HEK293 (cell line): Measurements from ENCODE around the gene RYR2.

Experiments
- CTCF ChIA-PET: fragments of 350-600 bp; formaldehyde crosslinking; extraction: SDS; loops from one replicate; lab custom pipeline; 2021; ENCODE audit warnings: antibody characterized with exemption; lab: Yijun Ruan, JAX
- POLR2A ChIA-PET: fragments of 300-600 bp; formaldehyde crosslinking; extraction: SDS; loops from one replicate; lab custom pipeline; 2020; ENCODE audit warnings: antibody characterized with exemption, inconsistent platforms; lab: Yijun Ruan, JAX
- H3K27ac ChIP-seq: fragments of 200-500 bp; sonication (Bioruptor generic); 2 replicates; pipeline ENCODE4 v1.5.1; 2014; ENCODE audit warnings: low read depth, low read length, control low read depth, inconsistent platforms; ENCODE audit errors: extremely low read depth
- H3K36me3 ChIP-seq, 2 experiments: fragments of 200-500 bp in 1 of 2; sonication (Bioruptor generic) in 1 of 2; 1 replicate in 1 of 2; 2 replicates in 1 of 2; pipeline ENCODE4 v1.5.1; 2014 to 2017; ENCODE audit warnings: inconsistent platforms in 2 of 2, low read length in 2 of 2; ENCODE audit not compliant: control insufficient read depth in 2 of 2, insufficient read depth in 1 of 2
- H3K4me1 ChIP-seq: fragments of 200-500 bp; sonication (Bioruptor generic); 2 replicates; pipeline ENCODE4 v1.5.1; 2014; ENCODE audit warnings: mild to moderate bottlenecking, low read length, inconsistent platforms; ENCODE audit not compliant: control insufficient read depth, insufficient read depth
- H3K4me3 ChIP-seq: 2 replicates; pipeline ENCODE4 v1.5.1; 2011; ENCODE audit warnings: low read depth, mild to moderate bottlenecking, control low read depth, low read length, moderate library complexity
- H3K9me3 ChIP-seq: fragments of 200-500 bp; sonication (Bioruptor generic); 2 replicates; pipeline ENCODE4 v1.5.1; 2014; ENCODE audit warnings: low read depth, low read length, inconsistent platforms; ENCODE audit not compliant: control insufficient read depth, insufficient read depth
- ATF2 ChIP-seq: fragments of 450-650 bp; formaldehyde crosslinking; IDR thresholded peaks from 2 replicates; pipeline ENCODE4 v1.5.1; 2016; ENCODE audit warnings: missing biosample characterization, missing genetic modification characterization, low read depth
- GFI1B ChIP-seq: fragments of 450-650 bp; formaldehyde crosslinking; IDR thresholded peaks from 2 replicates; pipeline ENCODE4 v1.5.1; 2016; ENCODE audit warnings: missing biosample characterization, missing genetic modification characterization
- HOXA7 ChIP-seq: sonication (generic); formaldehyde crosslinking; IDR thresholded peaks from 2 replicates; pipeline ENCODE4 v1.8.1; 2022; ENCODE audit warnings: missing genetic modification reagents, borderline replicate concordance
- OSR2 ChIP-seq: fragments of 450-650 bp; formaldehyde crosslinking; IDR thresholded peaks from 2 replicates; pipeline ENCODE4 v1.5.1; 2016; ENCODE audit warnings: missing biosample characterization, missing genetic modification characterization
- PRDM10 ChIP-seq: fragments of 450-650 bp; formaldehyde crosslinking; IDR thresholded peaks from 2 replicates; pipeline ENCODE4 v1.5.1; 2016; ENCODE audit warnings: missing biosample characterization, missing genetic modification characterization
- PRDM4 ChIP-seq: fragments of 450-650 bp; formaldehyde crosslinking; IDR thresholded peaks from 2 replicates; pipeline ENCODE4 v1.5.1; 2017; ENCODE audit warnings: missing biosample characterization, missing genetic modification characterization
- SETDB1 ChIP-seq: IDR thresholded peaks from one replicate; pipeline ENCODE4 v1.6.1; 2017; ENCODE audit warnings: mild to moderate bottlenecking, low read length, moderate library complexity, mixed read lengths; ENCODE audit not compliant: insufficient read length
- ZNF280C ChIP-seq: fragments of 450-650 bp; formaldehyde crosslinking; IDR thresholded peaks from 2 replicates; pipeline ENCODE4 v1.5.1; 2016; ENCODE audit warnings: missing biosample characterization, missing genetic modification characterization
- ZNF311 ChIP-seq: fragments of 450-650 bp; formaldehyde crosslinking; IDR thresholded peaks from 2 replicates; pipeline ENCODE4 v1.5.1; 2017; ENCODE audit warnings: missing biosample characterization, missing genetic modification characterization, borderline replicate concordance
- ZNF341 ChIP-seq: fragments of 450-650 bp; formaldehyde crosslinking; IDR thresholded peaks from 2 replicates; pipeline ENCODE4; 2016; ENCODE audit warnings: low read depth, missing biosample characterization, missing genetic modification characterization
- ZNF366 ChIP-seq: fragments of 450-650 bp; formaldehyde crosslinking; conservative IDR thresholded peaks from 2 replicates; pipeline ENCODE4 v1.5.1; 2016; ENCODE audit warnings: missing biosample characterization, missing genetic modification characterization
- ZNF404 ChIP-seq: fragments of 450-650 bp; formaldehyde crosslinking; IDR thresholded peaks from 2 replicates; pipeline ENCODE4 v1.5.1; 2017; ENCODE audit warnings: missing biosample characterization, missing genetic modification characterization
- ZNF639 ChIP-seq: fragments of 450-650 bp; formaldehyde crosslinking; IDR thresholded peaks from 2 replicates; pipeline ENCODE4 v1.5.1; 2016; ENCODE audit warnings: missing biosample characterization, missing genetic modification characterization
- ZNF677 ChIP-seq: fragments of 450-650 bp; IDR thresholded peaks from 2 replicates; pipeline ENCODE4 v1.5.0; 2018; ENCODE audit warnings: missing biosample characterization, mild to moderate bottlenecking, missing genetic modification characterization, moderate library complexity
- ZNF747 ChIP-seq: fragments of 450-650 bp; formaldehyde crosslinking; IDR thresholded peaks from 2 replicates; pipeline ENCODE4 v1.5.1; 2016; ENCODE audit warnings: missing biosample characterization, missing genetic modification characterization
- ZNF792 ChIP-seq: fragments of 450-650 bp; formaldehyde crosslinking; IDR thresholded peaks from 2 replicates; pipeline ENCODE4 v1.5.1; 2016; ENCODE audit warnings: missing biosample characterization, missing genetic modification characterization

The RYR2 gene

GRCh38 chr1:237054313-237054712, 12.3 kb downstream of the RYR2 start (continued):
- no peak for TF ChIP-seq ZNF280C (tag by site-specific recombination)
- no peak for TF ChIP-seq OSR2 (tag by site-specific recombination)
- no peak for TF ChIP-seq PRDM4
- no peak for TF ChIP-seq ZNF747 (tag by site-specific recombination)
- no peak for TF ChIP-seq GFI1B (tag by site-specific recombination)
- no peak for TF ChIP-seq ZNF311 (tag by site-specific recombination)

- no peaks in the 10 kb centered on the region for H3K4me1 ChIP-seq
- ChIA-PET CTCF (no interaction called here), POLR2A (interaction anchor here (1.1 kb wide), 1 partner anchor 17 kb away, joined by 3 read pairs; no protein-coding TSS in a partner anchor)
- H3K9me3 ChIP-seq = no peaks in the 10 kb centered on the region
- no peak overlapping the region for H3K27ac ChIP-seq
- no peak overlapping the region for H3K4me3 ChIP-seq
- H3K36me3 ChIP-seq = no peaks in the 10 kb centered on the region
- TF ChIP-seq ZNF792 (tag by site-specific recombination) (no peak), ZNF639 (tag by site-specific recombination) (no peak), SETDB1 (no peak), ZNF366 (tag by site-specific recombination) (no peak), ZNF677 (tag by site-specific recombination) (no peak), ZNF404 (tag by site-specific recombination) (no peak), ZNF341 (tag by site-specific recombination) (no peak)
These were observed 16.5 kb downstream of the RYR2 start for GRCh38 chr1:237058470-237058869.

GRCh38 chr1:237059244-237059643, 17.3 kb downstream of the RYR2 start:
- ChIA-PET POLR2A (no interaction called here), CTCF (no interaction called here)
- Histone ChIP-seq H3K9me3 (no peaks in the 10 kb centered on the region), H3K36me3 (no peaks in the 10 kb centered on the region), H3K27ac (no peak overlapping the region), H3K4me1 (no peaks in the 10 kb centered on the region), H3K4me3 (no peak overlapping the region)
- TF ChIP-seq HOXA7 = no peak

GRCh38 chr1:237062976-237063375, 21.0 kb downstream of the RYR2 start:
- ChIA-PET POLR2A (interaction anchor here (0.6 to 1.0 kb wide), 2 partner anchors 11 to 333 kb away, joined by 3 to 8 read pairs; no protein-coding TSS in a partner anchor), CTCF (interaction anchor here (0.8 kb wide), 1 partner anchor 10 kb away, joined by 3 read pairs; no protein-coding TSS in a partner anchor)
- Histone ChIP-seq H3K9me3 (no peaks in the 10 kb centered on the region), H3K4me1 (no peaks in the 10 kb centered on the region), H3K4me3 (no peak overlapping the region), H3K36me3 (no peaks in the 10 kb centered on the region), H3K27ac (no peak overlapping the region)
- TF ChIP-seq PRDM10 (tag by site-specific recombination) = no peak
- TF ChIP-seq ATF2 = no peak
